ENCODE measurements around the gene RNU6-1.

The RNU6-1 gene

GRCh38 chr15:67840749-67841512 lies 1.1 kb upstream of the RNU6-1 start:
- Mint-ChIP-seq H3K9me3 (no peaks in the 10 kb centered on the region), H3K27me3 (ENCODE audit: low read depth) (peaks cover 34% of the 10 kb centered on the region), H3K4me1 (peaks cover 62% of the 10 kb centered on the region), H3K36me3 (ENCODE audit: low read depth) (no peaks in the 10 kb centered on the region), H3K4me3 (peak overlapping the region; percentile 91 to 97 (median 92)), H3K27ac (peak overlapping the region; percentile 95 to 97 (median 95))
- TF ChIP-seq, protein P1, sequence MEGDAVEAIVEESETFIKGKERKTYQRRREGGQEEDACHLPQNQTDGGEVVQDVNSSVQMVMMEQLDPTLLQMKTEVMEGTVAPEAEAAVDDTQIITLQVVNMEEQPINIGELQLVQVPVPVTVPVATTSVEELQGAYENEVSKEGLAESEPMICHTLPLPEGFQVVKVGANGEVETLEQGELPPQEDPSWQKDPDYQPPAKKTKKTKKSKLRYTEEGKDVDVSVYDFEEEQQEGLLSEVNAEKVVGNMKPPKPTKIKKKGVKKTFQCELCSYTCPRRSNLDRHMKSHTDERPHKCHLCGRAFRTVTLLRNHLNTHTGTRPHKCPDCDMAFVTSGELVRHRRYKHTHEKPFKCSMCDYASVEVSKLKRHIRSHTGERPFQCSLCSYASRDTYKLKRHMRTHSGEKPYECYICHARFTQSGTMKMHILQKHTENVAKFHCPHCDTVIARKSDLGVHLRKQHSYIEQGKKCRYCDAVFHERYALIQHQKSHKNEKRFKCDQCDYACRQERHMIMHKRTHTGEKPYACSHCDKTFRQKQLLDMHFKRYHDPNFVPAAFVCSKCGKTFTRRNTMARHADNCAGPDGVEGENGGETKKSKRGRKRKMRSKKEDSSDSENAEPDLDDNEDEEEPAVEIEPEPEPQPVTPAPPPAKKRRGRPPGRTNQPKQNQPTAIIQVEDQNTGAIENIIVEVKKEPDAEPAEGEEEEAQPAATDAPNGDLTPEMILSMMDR (IDR thresholded peaks at IDR 0.05; ENCODE audit: unreplicated experiment in 3 of 3) = no peak

- H3K4me3 Mint-ChIP-seq = peak overlapping the region; percentile 91 to 97 (median 92)
- H3K27ac Mint-ChIP-seq = peak overlapping the region; percentile 95 to 97 (median 95)
- TF ChIP-seq, protein P1 (IDR thresholded peaks at IDR 0.05; ENCODE audit: unreplicated experiment in 3 of 3) = no peak
- peaks cover 48% of the 10 kb centered on the region for H3K27me3 Mint-ChIP-seq (ENCODE audit: low read depth)
- H3K9me3 Mint-ChIP-seq = no peaks in the 10 kb centered on the region
- peaks cover 60% of the 10 kb centered on the region for H3K4me1 Mint-ChIP-seq
- H3K36me3 Mint-ChIP-seq (ENCODE audit: low read depth) = no peaks in the 10 kb centered on the region
Measured at GRCh38 chr15:67839499-67839928, 331 bp downstream of the RNU6-1 start.

- H3K27me3 Mint-ChIP-seq (ENCODE audit: low read depth) = peaks cover 55% of the 10 kb centered on the region
- H3K4me1 Mint-ChIP-seq = peaks cover 59% of the 10 kb centered on the region
- no peaks in the 10 kb centered on the region for H3K36me3 Mint-ChIP-seq (ENCODE audit: low read depth)
- peak overlapping the region; percentile 57 to 95 (median 67) for H3K27ac Mint-ChIP-seq
- H3K9me3 Mint-ChIP-seq = no peaks in the 10 kb centered on the region
- peak overlapping the region; percentile 76 to 92 (median 91) for H3K4me3 Mint-ChIP-seq
- TF ChIP-seq, protein P1 (IDR thresholded peaks at IDR 0.05; ENCODE audit: unreplicated experiment in 3 of 3) = no peak
Measured at GRCh38 chr15:67838789-67839332, 984 bp downstream of the RNU6-1 start.

- no peak overlapping the region for H3K4me3 Mint-ChIP-seq
- TF ChIP-seq, protein P1 (IDR thresholded peaks at IDR 0.05; ENCODE audit: unreplicated experiment in 3 of 3) = no peak
- H3K27me3 Mint-ChIP-seq (ENCODE audit: low read depth) = peaks cover 74% of the 10 kb centered on the region
- peaks cover 54% of the 10 kb centered on the region for H3K4me1 Mint-ChIP-seq
- no peaks in the 10 kb centered on the region for H3K36me3 Mint-ChIP-seq (ENCODE audit: low read depth)
- no peak overlapping the region for H3K27ac Mint-ChIP-seq
- no peaks in the 10 kb centered on the region for H3K9me3 Mint-ChIP-seq
Measured at GRCh38 chr15:67836955-67837354, 2.9 kb downstream of the RNU6-1 start.

DNA sequence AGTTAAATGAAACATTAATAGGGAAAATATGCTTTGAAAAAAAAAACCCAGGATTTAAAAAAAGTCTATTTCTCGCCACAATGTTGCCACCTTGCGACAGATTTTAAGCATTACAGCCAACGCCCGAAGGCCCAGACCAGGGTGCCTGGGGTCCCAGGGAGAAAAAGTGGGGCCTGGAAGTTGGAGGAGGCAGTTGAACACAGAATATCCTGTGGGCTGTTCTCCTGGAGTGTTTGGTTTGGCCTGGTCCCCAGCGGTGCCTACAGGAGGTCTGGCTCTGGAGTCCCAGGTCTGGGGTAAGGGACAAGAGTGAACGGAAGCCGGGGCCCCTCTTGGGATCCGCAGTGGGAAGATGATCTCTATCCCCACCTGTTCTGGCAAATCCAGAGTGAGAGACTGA lies 3.4 kb downstream of the RNU6-1 start:
- TF ChIP-seq, protein P1 (IDR thresholded peaks at IDR 0.05; ENCODE audit: unreplicated experiment in 3 of 3) = peak; percentile 83 to 87 (median 85)
- Mint-ChIP-seq H3K4me3 (peak overlapping the region; percentile 77 to 83 (median 80)), H3K36me3 (ENCODE audit: low read depth) (no peaks in the 10 kb centered on the region), H3K4me1 (peaks cover 54% of the 10 kb centered on the region), H3K27ac (peak overlapping the region in 2 of 3 experiments; percentile 55 to 75), H3K9me3 (no peaks in the 10 kb centered on the region), H3K27me3 (ENCODE audit: low read depth) (peaks cover 78% of the 10 kb centered on the region)
